ENCODE measurements around the gene ABRACL.

ABRACL gene

GRCh38 chr6:139051396-139052060 lies 23.0 kb downstream of the ABRACL start:
- Histone ChIP-seq H3K27me3 (ENCODE audit: insufficient read depth, low read length) (no peaks in the 10 kb centered on the region), H3K9me3 (ENCODE audit: low read length) (no peaks in the 10 kb centered on the region), H3K36me3 (ENCODE audit: insufficient read depth, low read length) (no peaks in the 10 kb centered on the region), H3K4me1 (ENCODE audit: insufficient read depth, low read length) (no peaks in the 10 kb centered on the region), H3K4me3 (ENCODE audit: low read length) (no peak overlapping the region), H2AFZ (ENCODE audit: low read depth, low read length) (no peak overlapping the region)

- H3K9me3 ChIP-seq (ENCODE audit: low read length): no peaks in the 10 kb centered on the region
- no peaks in the 10 kb centered on the region for H3K27me3 ChIP-seq (ENCODE audit: insufficient read depth, low read length)
- H3K4me3 ChIP-seq (ENCODE audit: low read length): no peak overlapping the region
- H2AFZ ChIP-seq (ENCODE audit: low read depth, low read length): no peak overlapping the region
- no peaks in the 10 kb centered on the region for H3K36me3 ChIP-seq (ENCODE audit: insufficient read depth, low read length)
- no peaks in the 10 kb centered on the region for H3K4me1 ChIP-seq (ENCODE audit: insufficient read depth, low read length)
Measured at GRCh38 chr6:139053382-139053781, 24.8 kb downstream of the ABRACL start.

- Histone ChIP-seq H3K27me3 (ENCODE audit: insufficient read depth, low read length) (no peaks in the 10 kb centered on the region), H2AFZ (ENCODE audit: low read depth, low read length) (no peak overlapping the region), H3K9me3 (ENCODE audit: low read length) (no peaks in the 10 kb centered on the region), H3K36me3 (ENCODE audit: insufficient read depth, low read length) (no peaks in the 10 kb centered on the region), H3K4me1 (ENCODE audit: insufficient read depth, low read length) (no peaks in the 10 kb centered on the region), H3K4me3 (ENCODE audit: low read length) (no peak overlapping the region)
Measured at GRCh38 chr6:139054001-139054400, 25.5 kb downstream of the ABRACL start.

- no peak overlapping the region for H2AFZ ChIP-seq (ENCODE audit: low read depth, low read length)
- H3K9me3 ChIP-seq (ENCODE audit: low read length): no peaks in the 10 kb centered on the region
Measured at GRCh38 chr6:139055709-139056108, 27.2 kb downstream of the ABRACL start.

GRCh38 chr6:139058029-139058428 lies 29.5 kb downstream of the ABRACL start:
- H3K4me1 ChIP-seq (ENCODE audit: insufficient read depth, low read length): no peaks in the 10 kb centered on the region
- no peaks in the 10 kb centered on the region for H3K9me3 ChIP-seq (ENCODE audit: low read length)
- no peak overlapping the region for H2AFZ ChIP-seq (ENCODE audit: low read depth, low read length)
- no peaks in the 10 kb centered on the region for H3K27me3 ChIP-seq (ENCODE audit: insufficient read depth, low read length)
- no peak overlapping the region for H3K4me3 ChIP-seq (ENCODE audit: low read length)
- H3K36me3 ChIP-seq (ENCODE audit: insufficient read depth, low read length): no peaks in the 10 kb centered on the region

More at GRCh38 chr6:139055709-139056108, 27.2 kb downstream of the ABRACL start:
- Histone ChIP-seq H3K36me3 (ENCODE audit: insufficient read depth, low read length) (no peaks in the 10 kb centered on the region), H3K27me3 (ENCODE audit: insufficient read depth, low read length) (no peaks in the 10 kb centered on the region), H3K4me3 (ENCODE audit: low read length) (no peak overlapping the region), H3K4me1 (ENCODE audit: insufficient read depth, low read length) (no peaks in the 10 kb centered on the region)

- no peaks in the 10 kb centered on the region for H3K36me3 ChIP-seq (ENCODE audit: insufficient read depth, low read length)
- peaks cover 2% of the 10 kb centered on the region for H3K27me3 ChIP-seq (ENCODE audit: insufficient read depth, low read length)
- no peaks in the 10 kb centered on the region for H3K4me1 ChIP-seq (ENCODE audit: insufficient read depth, low read length)
- H3K4me3 ChIP-seq (ENCODE audit: low read length): no peak overlapping the region
- H2AFZ ChIP-seq (ENCODE audit: low read depth, low read length): no peak overlapping the region
- no peaks in the 10 kb centered on the region for H3K9me3 ChIP-seq (ENCODE audit: low read length)
Measured at GRCh38 chr6:139060332-139060731, 31.8 kb downstream of the ABRACL start.

- no peaks in the 10 kb centered on the region for H3K9me3 ChIP-seq (ENCODE audit: low read length)
Measured at GRCh38 chr6:139062932-139063646, 34.5 kb downstream of the ABRACL start.

GRCh38 chr6:139064981-139065665 lies 36.6 kb downstream of the ABRACL start:
- no peaks in the 10 kb centered on the region for H3K9me3 ChIP-seq (ENCODE audit: low read length)
- H3K36me3 ChIP-seq (ENCODE audit: insufficient read depth, low read length): no peaks in the 10 kb centered on the region
- no peak overlapping the region for H3K4me3 ChIP-seq (ENCODE audit: low read length)
- H3K4me1 ChIP-seq (ENCODE audit: insufficient read depth, low read length): no peaks in the 10 kb centered on the region
- no peak overlapping the region for H2AFZ ChIP-seq (ENCODE audit: low read depth, low read length)
- peaks cover 2% of the 10 kb centered on the region for H3K27me3 ChIP-seq (ENCODE audit: insufficient read depth, low read length)

More at GRCh38 chr6:139062932-139063646, 34.5 kb downstream of the ABRACL start:
- no peaks in the 10 kb centered on the region for H3K4me1 ChIP-seq (ENCODE audit: insufficient read depth, low read length)
- peaks cover 2% of the 10 kb centered on the region for H3K27me3 ChIP-seq (ENCODE audit: insufficient read depth, low read length)
- H3K36me3 ChIP-seq (ENCODE audit: insufficient read depth, low read length): no peaks in the 10 kb centered on the region
- H3K4me3 ChIP-seq (ENCODE audit: low read length): no peak overlapping the region
- no peak overlapping the region for H2AFZ ChIP-seq (ENCODE audit: low read depth, low read length)

- Histone ChIP-seq H3K27me3 (ENCODE audit: insufficient read depth, low read length) (peaks cover 2% of the 10 kb centered on the region), H3K9me3 (ENCODE audit: low read length) (no peaks in the 10 kb centered on the region), H3K4me3 (ENCODE audit: low read length) (no peak overlapping the region), H3K4me1 (ENCODE audit: insufficient read depth, low read length) (no peaks in the 10 kb centered on the region), H2AFZ (ENCODE audit: low read depth, low read length) (no peak overlapping the region), H3K36me3 (ENCODE audit: insufficient read depth, low read length) (no peaks in the 10 kb centered on the region)
Measured at GRCh38 chr6:139066080-139066479, 37.5 kb downstream of the ABRACL start.

- no peaks in the 10 kb centered on the region for H3K4me1 ChIP-seq (ENCODE audit: insufficient read depth, low read length)
- H2AFZ ChIP-seq (ENCODE audit: low read depth, low read length): no peak overlapping the region
- H3K9me3 ChIP-seq (ENCODE audit: low read length): no peaks in the 10 kb centered on the region
- no peaks in the 10 kb centered on the region for H3K36me3 ChIP-seq (ENCODE audit: insufficient read depth, low read length)
- no peak overlapping the region for H3K4me3 ChIP-seq (ENCODE audit: low read length)
- no peaks in the 10 kb centered on the region for H3K27me3 ChIP-seq (ENCODE audit: insufficient read depth, low read length)
Measured at GRCh38 chr6:139068846-139069245, 40.3 kb downstream of the ABRACL start.

- Histone ChIP-seq H3K4me1 (ENCODE audit: insufficient read depth, low read length) (no peaks in the 10 kb centered on the region), H2AFZ (ENCODE audit: low read depth, low read length) (no peak overlapping the region), H3K36me3 (ENCODE audit: insufficient read depth, low read length) (no peaks in the 10 kb centered on the region), H3K9me3 (ENCODE audit: low read length) (no peaks in the 10 kb centered on the region), H3K4me3 (ENCODE audit: low read length) (no peak overlapping the region), H3K27me3 (ENCODE audit: insufficient read depth, low read length) (no peaks in the 10 kb centered on the region)
Measured at GRCh38 chr6:139073118-139073517, 44.6 kb downstream of the ABRACL start.

GRCh38 chr6:139079018-139079417 lies 50.5 kb downstream of the ABRACL start:
- H3K4me3 ChIP-seq (ENCODE audit: low read length): no peak overlapping the region
- no peaks in the 10 kb centered on the region for H3K36me3 ChIP-seq (ENCODE audit: insufficient read depth, low read length)

GRCh38 chr6:139080255-139080920 lies 51.8 kb downstream of the ABRACL start:
- Histone ChIP-seq H3K9me3 (ENCODE audit: low read length) (no peaks in the 10 kb centered on the region), H3K36me3 (ENCODE audit: insufficient read depth, low read length) (no peaks in the 10 kb centered on the region), H3K4me1 (ENCODE audit: insufficient read depth, low read length) (peaks cover 7% of the 10 kb centered on the region), H3K27me3 (ENCODE audit: insufficient read depth, low read length) (no peaks in the 10 kb centered on the region), H3K4me3 (ENCODE audit: low read length) (no peak overlapping the region), H2AFZ (ENCODE audit: low read depth, low read length) (no peak overlapping the region)

More at GRCh38 chr6:139079018-139079417, 50.5 kb downstream of the ABRACL start:
- no peak overlapping the region for H2AFZ ChIP-seq (ENCODE audit: low read depth, low read length)
- H3K27me3 ChIP-seq (ENCODE audit: insufficient read depth, low read length): no peaks in the 10 kb centered on the region
- H3K9me3 ChIP-seq (ENCODE audit: low read length): no peaks in the 10 kb centered on the region
- H3K4me1 ChIP-seq (ENCODE audit: insufficient read depth, low read length): peaks cover 7% of the 10 kb centered on the region

Measured in neuron (in vitro differentiated cells).